ENCODE results near the gene ZMIZ1. TPM values are rescaled to one million over a fixed set of nuclear protein-coding genes. Genes with fewer than 3 reads are reported as not detected.

Gene ZMIZ1
- total and polyA plus RNA-seq, 2 experiments from 2014 or later, result 48.2 to 78.8 TPM

- no peak for DNase-seq (ENCODE audit: low read depth in 1 of 2, low spot score in 1 of 2)
- H3K4me1 ChIP-seq (ENCODE audit: low read depth), result peaks cover 57% of the 10 kb centered on the region
- peak overlapping the region; percentile 97 for H3K27ac ChIP-seq
- TF ChIP-seq CTCF (IDR thresholded peaks at IDR 0.05; ENCODE audit: low read depth, low read length), result no peak
- no peaks in the 10 kb centered on the region for H3K9me3 ChIP-seq (ENCODE audit: low read depth)
- no peaks in the 10 kb centered on the region for H3K27me3 ChIP-seq
- no peak overlapping the region for H3K4me3 ChIP-seq
- H3K36me3 ChIP-seq, result no peaks in the 10 kb centered on the region
These were observed 91.4 kb downstream of the ZMIZ1 start for GRCh38 chr10:79160191-79160590.

GRCh38 chr10:79161557-79161956 is 92.8 kb downstream of the ZMIZ1 start:
- H3K36me3 ChIP-seq, result no peaks in the 10 kb centered on the region
- H3K4me3 ChIP-seq, result no peak overlapping the region
- DNase-seq (ENCODE audit: low read depth in 1 of 2, low spot score in 1 of 2), result no peak
- no peaks in the 10 kb centered on the region for H3K27me3 ChIP-seq
- TF ChIP-seq CTCF (IDR thresholded peaks at IDR 0.05; ENCODE audit: low read depth, low read length), result no peak
- peaks cover 62% of the 10 kb centered on the region for H3K4me1 ChIP-seq (ENCODE audit: low read depth)
- H3K9me3 ChIP-seq (ENCODE audit: low read depth), result no peaks in the 10 kb centered on the region
- peak overlapping the region; percentile 97 for H3K27ac ChIP-seq

- TF ChIP-seq CTCF (IDR thresholded peaks at IDR 0.05; ENCODE audit: low read depth, low read length), result no peak
- peaks cover 61% of the 10 kb centered on the region for H3K4me1 ChIP-seq (ENCODE audit: low read depth)
- H3K4me3 ChIP-seq, result no peak overlapping the region
- no peaks in the 10 kb centered on the region for H3K9me3 ChIP-seq (ENCODE audit: low read depth)
- peaks cover 3% of the 10 kb centered on the region for H3K36me3 ChIP-seq
- no peaks in the 10 kb centered on the region for H3K27me3 ChIP-seq
- no peak overlapping the region for H3K27ac ChIP-seq
- DNase-seq (ENCODE audit: low read depth in 1 of 2, low spot score in 1 of 2), result no peak
These were observed 93.3 kb downstream of the ZMIZ1 start for GRCh38 chr10:79162022-79162421.

- Histone ChIP-seq H3K9me3 (ENCODE audit: low read depth) (no peaks in the 10 kb centered on the region), H3K36me3 (peaks cover 7% of the 10 kb centered on the region), H3K27ac (no peak overlapping the region), H3K4me1 (ENCODE audit: low read depth) (peaks cover 55% of the 10 kb centered on the region), H3K4me3 (no peak overlapping the region), H3K27me3 (no peaks in the 10 kb centered on the region)
- TF ChIP-seq CTCF (IDR thresholded peaks at IDR 0.05; ENCODE audit: low read depth, low read length), result no peak
- DNase-seq (ENCODE audit: low read depth in 1 of 2, low spot score in 1 of 2), result no peak
These were observed 94.3 kb downstream of the ZMIZ1 start for GRCh38 chr10:79162861-79163665.

- Histone ChIP-seq H3K36me3 (peaks cover 7% of the 10 kb centered on the region), H3K9me3 (ENCODE audit: low read depth) (no peaks in the 10 kb centered on the region), H3K4me3 (no peak overlapping the region), H3K4me1 (ENCODE audit: low read depth) (peaks cover 49% of the 10 kb centered on the region), H3K27me3 (no peaks in the 10 kb centered on the region), H3K27ac (no peak overlapping the region)
- TF ChIP-seq CTCF (IDR thresholded peaks at IDR 0.05; ENCODE audit: low read depth, low read length), result no peak
- DNase-seq (ENCODE audit: low read depth in 1 of 2, low spot score in 1 of 2), result no peak
These were observed 94.9 kb downstream of the ZMIZ1 start for GRCh38 chr10:79163666-79163975.

Measured in cardiac muscle cell (in vitro differentiated cells and primary cell).